Gastroesophageal sphincter (tissue), 3 donors: ENCODE measurements around the gene SARM1.

Source experiments
- CTCF ChIP-seq, 4 experiments: fragments of 200-600 bp in 2 of 4; fragments of 450-650 bp in 2 of 4; sonication (generic) in 1 of 4; IDR thresholded peaks; one replicate each; pipeline ENCODE4 v1.5.1; 2017 to 2019; ENCODE audit warnings: antibody characterized with exemption in 4 of 4, mild to moderate bottlenecking in 2 of 4, moderate library complexity in 2 of 4
- EP300 ChIP-seq: sonication (generic); formaldehyde crosslinking; IDR thresholded peaks from one replicate; pipeline ENCODE4 v1.6.1; 2017; ENCODE audit warnings: antibody characterized with exemption, mild to moderate bottlenecking
- POLR2AphosphoS5 ChIP-seq: sonication (generic); formaldehyde crosslinking; IDR thresholded peaks from one replicate; pipeline ENCODE4 v1.6.1; 2017; ENCODE audit warnings: antibody characterized with exemption

DNA sequence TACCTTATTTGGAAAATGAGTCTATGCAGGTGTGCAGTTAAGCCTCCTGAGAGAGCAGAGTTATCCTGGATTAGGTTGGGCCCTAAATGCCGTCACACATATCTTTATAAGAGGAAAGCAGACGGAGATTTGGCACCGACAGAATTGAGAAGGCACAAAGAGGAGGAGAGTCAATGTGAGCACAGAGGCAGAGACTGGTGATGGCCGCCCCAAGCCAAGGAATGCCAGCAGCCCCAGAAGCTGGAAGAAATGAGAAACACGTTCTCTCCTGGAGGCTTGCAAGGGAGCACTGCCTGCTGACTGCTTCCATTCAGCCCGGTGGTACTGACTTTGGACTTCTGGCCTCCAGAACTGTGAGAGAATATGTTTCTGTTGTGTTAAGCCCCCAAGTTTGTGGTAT lies 31.4 kb downstream of the SARM1 start:
- TF ChIP-seq CTCF (IDR thresholded peaks at IDR 0.05) (no peak), EP300 (no peak), POLR2AphosphoS5 (no peak)
